Naive thymus-derived CD8-positive, alpha-beta T cell (primary cell): ENCODE data around the gene FAM20C. TPM values are rescaled to one million over a fixed set of nuclear protein-coding genes. Genes with fewer than 3 reads are reported as not detected.
A peak's percentile ranks its signal among the peaks of the same experiment; 100 is the strongest.

ENCODE experiments used
- ATAC-seq, 2 donors: fragments of 150-1000 bp; cut with Tn5 transposase in 1 of 2; sonication (Bioruptor Pico), chemical (Tn5 transposase) in 1 of 2; 1 replicate in 1 of 2; 2 replicates in 1 of 2; pipeline ENCODE4 v1.10.0; 2021; ENCODE audit warnings: mild to moderate bottlenecking in 2 of 2, moderate library complexity in 2 of 2
- POLR2A ChIA-PET: fragments of 350-600 bp; sonication (Branson Sonifier 250); formaldehyde crosslinking; loops from one replicate; lab custom pipeline; 2021; ENCODE audit warnings: antibody characterized with exemption; lab: Charles Lee
- DNase-seq, 10 donors: peaks; one replicate each; pipeline versions ENCODE4 v3.0.0 to v3.0.0-alpha.2; 2020 to 2022
- H3K27ac Mint-ChIP-seq, 10 donors: one replicate each; pipeline ENCODE4 v1.8.0; 2020 to 2022; ENCODE audit warnings: mild to moderate bottlenecking in 10 of 10, mixed read lengths in 10 of 10, moderate library complexity in 4 of 10, inconsistent platforms in 1 of 10
- H3K27me3 Mint-ChIP-seq, 5 donors: one replicate each; pipeline ENCODE4 v1.8.0; 2021 to 2022; ENCODE audit warnings: mixed read lengths in 5 of 5
- H3K36me3 Mint-ChIP-seq, 3 donors: one replicate each; pipeline ENCODE4 v1.8.0; 2020 to 2022; ENCODE audit warnings: mixed read lengths in 3 of 3, mild to moderate bottlenecking in 2 of 3, inconsistent platforms in 1 of 3
- H3K4me1 Mint-ChIP-seq, 4 donors: one replicate each; pipeline ENCODE4 v1.8.0; 2021 to 2022; ENCODE audit warnings: mixed read lengths in 4 of 4
- H3K4me3 Mint-ChIP-seq, 10 donors: one replicate each; pipeline ENCODE4 v1.8.0; 2020 to 2022; ENCODE audit warnings: mild to moderate bottlenecking in 10 of 10, mixed read lengths in 10 of 10, moderate library complexity in 6 of 10, inconsistent platforms in 1 of 10
- H3K9me3 Mint-ChIP-seq, 9 donors: one replicate each; pipeline ENCODE4 v1.8.0; 2020 to 2022; ENCODE audit warnings: mixed read lengths in 9 of 9, mild to moderate bottlenecking in 3 of 9, inconsistent platforms in 1 of 9, moderate library complexity in 1 of 9
- polyA plus RNA-seq, 3 donors: library from polyadenylated mRNA; unstranded; fragments of 300-500 nt; fragmentation: Illumina TruSeq; gene quantifications; one replicate each; pipeline ENCODE4 v1.2.3, GENCODE V29; 2021
- total RNA-seq, 8 experiments: library from RNA in 2 of 8; stranded (reverse) in 2 of 8; gene quantifications; one replicate each; pipeline ENCODE4 v1.2.3 and lab custom pipeline; 2021 to 2026

Gene FAM20C
- total and polyA plus RNA-seq, 5 experiments from 2014 or later, result 0.60 to 0.66 TPM; not detected in 3

GRCh38 chr7:170551-171363 is 21.6 kb upstream of the FAM20C start:
- H3K9me3 Mint-ChIP-seq, result no peaks in the 10 kb centered on the region
- no peak overlapping the region for H3K4me3 Mint-ChIP-seq
- DNase-seq (no peak), ATAC-seq (no peak)
- peaks cover 0 to 2% (median 0%) of the 10 kb centered on the region in 4 donors for H3K4me1 Mint-ChIP-seq
- H3K36me3 Mint-ChIP-seq, result no peaks in the 10 kb centered on the region
- no peak overlapping the region for H3K27ac Mint-ChIP-seq
- peaks cover 2 to 34% (median 13%) of the 10 kb centered on the region in 5 donors for H3K27me3 Mint-ChIP-seq
- POLR2A ChIA-PET, result no interaction called here

- H3K27ac Mint-ChIP-seq, result no peak overlapping the region
- DNase-seq (no peak), ATAC-seq (no peak)
- no peak overlapping the region for H3K4me3 Mint-ChIP-seq
- POLR2A ChIA-PET, result no interaction called here
- no peaks in the 10 kb centered on the region for H3K36me3 Mint-ChIP-seq
- peaks cover 0 to 2% (median 0%) of the 10 kb centered on the region in 4 donors for H3K4me1 Mint-ChIP-seq
- H3K27me3 Mint-ChIP-seq, result peaks cover 0 to 34% (median 13%) of the 10 kb centered on the region in 5 donors
- no peaks in the 10 kb centered on the region for H3K9me3 Mint-ChIP-seq
Measured at GRCh38 chr7:171364-171904, 20.9 kb upstream of the FAM20C start.

DNA sequence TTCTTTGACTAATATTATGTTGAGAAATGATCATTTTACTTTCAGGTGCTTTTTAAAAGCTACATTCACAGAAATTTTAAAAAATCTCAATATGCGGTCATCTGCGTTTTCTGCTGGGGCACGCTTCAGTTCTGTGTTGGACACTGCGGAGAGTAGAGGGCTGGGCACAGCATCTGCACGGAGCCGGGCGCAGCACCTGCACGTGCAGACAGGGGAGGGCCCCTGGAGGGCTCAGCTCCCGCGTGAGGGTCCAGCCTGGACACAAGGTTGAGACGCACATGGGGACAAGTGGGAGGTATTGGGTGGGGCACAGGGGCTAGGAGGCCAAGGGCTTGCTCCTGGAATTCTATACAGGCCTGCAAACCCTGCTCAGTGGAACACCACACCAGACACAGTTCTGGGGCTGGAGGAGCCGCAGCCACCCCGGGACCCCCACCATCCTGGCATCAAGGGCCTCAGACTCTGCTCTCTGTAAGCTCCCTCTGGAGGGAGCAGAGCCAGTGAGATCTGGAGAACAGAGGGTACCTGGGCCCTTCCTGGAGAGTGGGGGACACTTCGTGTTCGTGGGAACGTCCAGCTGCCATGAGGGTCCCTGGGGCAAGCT is 20.4 kb upstream of the FAM20C start:
- H3K36me3 Mint-ChIP-seq, result no peaks in the 10 kb centered on the region
- H3K27me3 Mint-ChIP-seq, result peaks cover 0 to 34% (median 13%) of the 10 kb centered on the region in 5 donors
- POLR2A ChIA-PET, result interaction anchor here (0.5 kb wide), 1 partner anchor 21 kb away, joined by 4 read pairs; no protein-coding TSS in a partner anchor
- peaks cover 0 to 2% (median 0%) of the 10 kb centered on the region in 4 donors for H3K4me1 Mint-ChIP-seq
- no peak overlapping the region for H3K27ac Mint-ChIP-seq
- ATAC-seq, result no peak
- no peak overlapping the region for H3K4me3 Mint-ChIP-seq
- no peaks in the 10 kb centered on the region for H3K9me3 Mint-ChIP-seq
- no peak for DNase-seq

GRCh38 chr7:173209-173918 is 19.0 kb upstream of the FAM20C start:
- H3K9me3 Mint-ChIP-seq, result no peaks in the 10 kb centered on the region
- no peak overlapping the region for H3K27ac Mint-ChIP-seq
- no peak for DNase-seq
- no peak for ATAC-seq
- peaks cover 0 to 22% (median 9%) of the 10 kb centered on the region in 5 donors for H3K27me3 Mint-ChIP-seq
- H3K4me1 Mint-ChIP-seq, result no peaks in the 10 kb centered on the region
- H3K36me3 Mint-ChIP-seq, result no peaks in the 10 kb centered on the region
- POLR2A ChIA-PET, result no interaction called here
- no peak overlapping the region for H3K4me3 Mint-ChIP-seq

DNA sequence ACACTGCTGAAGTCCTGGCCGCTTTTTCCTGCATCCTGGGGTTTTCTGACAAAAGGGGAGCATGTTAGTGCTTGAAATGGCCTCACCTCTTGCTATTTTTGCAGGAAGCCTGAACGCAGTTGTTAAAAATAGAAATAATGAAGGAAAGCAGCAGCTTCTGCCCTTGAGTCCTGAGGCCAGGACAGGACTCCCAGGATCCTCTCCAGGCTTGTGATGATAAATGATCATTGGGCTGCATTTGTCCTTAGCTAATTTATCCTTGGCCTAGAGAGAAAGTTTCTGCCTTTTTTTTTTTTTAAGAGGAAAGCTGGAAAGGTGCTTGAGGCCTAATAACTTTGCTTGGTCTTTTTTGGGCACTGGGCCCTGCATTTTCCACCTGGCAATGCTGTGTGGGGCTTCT is 17.7 kb upstream of the FAM20C start:
- Mint-ChIP-seq H3K27ac (no peak overlapping the region), H3K9me3 (no peaks in the 10 kb centered on the region), H3K36me3 (no peaks in the 10 kb centered on the region), H3K27me3 (peaks cover 0 to 11% (median 5%) of the 10 kb centered on the region in 5 donors), H3K4me1 (no peaks in the 10 kb centered on the region), H3K4me3 (no peak overlapping the region)
- no peak for DNase-seq
- no peak for ATAC-seq
- POLR2A ChIA-PET, result no interaction called here

DNA sequence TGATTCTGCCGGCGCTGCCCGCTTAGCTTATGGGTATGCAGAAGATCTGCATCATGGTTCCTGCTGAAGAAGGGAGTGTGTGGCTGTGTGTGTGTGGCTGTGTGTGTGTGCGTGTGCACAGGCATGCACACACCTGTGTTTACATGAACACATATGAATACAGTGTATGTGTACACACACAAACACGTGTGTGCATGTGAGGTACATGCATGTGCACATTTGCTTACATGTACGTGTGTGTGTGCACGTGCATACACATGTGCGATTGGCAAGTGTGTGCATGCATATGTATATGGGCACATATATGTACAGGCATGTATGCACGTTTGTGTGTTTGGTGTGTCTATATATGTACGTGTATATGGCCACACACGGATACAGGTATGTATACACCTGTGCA is 16.4 kb upstream of the FAM20C start:
- POLR2A ChIA-PET, result no interaction called here
- Mint-ChIP-seq H3K9me3 (no peaks in the 10 kb centered on the region), H3K4me1 (no peaks in the 10 kb centered on the region), H3K4me3 (no peak overlapping the region), H3K36me3 (no peaks in the 10 kb centered on the region), H3K27ac (peak overlapping the region in 1 of 10 donors; percentile 76), H3K27me3 (peaks cover 0 to 5% (median 0%) of the 10 kb centered on the region in 5 donors)
- DNase-seq (no peak), ATAC-seq (no peak)

DNA sequence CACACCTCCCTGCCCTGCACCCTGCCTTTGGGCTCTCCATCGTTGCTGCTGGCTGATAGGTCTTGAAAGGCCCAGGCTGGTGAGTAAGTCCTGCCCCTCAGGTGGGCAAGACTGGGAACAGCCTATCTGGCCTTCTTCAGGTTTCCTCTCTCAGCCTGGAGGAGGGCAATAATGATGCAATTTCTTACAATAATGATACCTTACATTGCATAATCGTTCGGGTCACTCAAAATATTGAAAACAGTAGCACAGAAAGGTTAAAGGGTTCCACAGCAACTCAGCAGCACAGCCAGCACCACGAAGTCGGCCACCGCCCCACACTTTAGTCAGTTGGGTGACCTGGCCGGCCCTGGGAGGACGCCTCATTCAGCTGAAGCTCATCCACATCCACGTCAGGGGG is 16.0 kb upstream of the FAM20C start:
- H3K27me3 Mint-ChIP-seq, result peaks cover 0 to 5% (median 0%) of the 10 kb centered on the region in 5 donors

GRCh38 chr7:176786-177459 is 15.4 kb upstream of the FAM20C start:
- POLR2A ChIA-PET, result no interaction called here
- Mint-ChIP-seq H3K36me3 (no peaks in the 10 kb centered on the region), H3K27me3 (peaks cover 0 to under 1% (median 0%) of the 10 kb centered on the region in 5 donors), H3K9me3 (no peaks in the 10 kb centered on the region), H3K27ac (no peak overlapping the region), H3K4me1 (no peaks in the 10 kb centered on the region), H3K4me3 (no peak overlapping the region)
- ATAC-seq (no peak), DNase-seq (no peak)

More for the DNA sequence above, 16.0 kb upstream of the FAM20C start:
- H3K9me3 Mint-ChIP-seq, result no peaks in the 10 kb centered on the region
- DNase-seq (no peak), ATAC-seq (no peak)
- H3K36me3 Mint-ChIP-seq, result no peaks in the 10 kb centered on the region
- no peak overlapping the region for H3K4me3 Mint-ChIP-seq
- no peak overlapping the region for H3K27ac Mint-ChIP-seq
- POLR2A ChIA-PET, result no interaction called here
- no peaks in the 10 kb centered on the region for H3K4me1 Mint-ChIP-seq

GRCh38 chr7:178444-178843 is 13.9 kb upstream of the FAM20C start:
- Mint-ChIP-seq H3K4me3 (no peak overlapping the region), H3K36me3 (no peaks in the 10 kb centered on the region), H3K27me3 (no peaks in the 10 kb centered on the region), H3K4me1 (no peaks in the 10 kb centered on the region), H3K27ac (no peak overlapping the region), H3K9me3 (no peaks in the 10 kb centered on the region)
- POLR2A ChIA-PET, result no interaction called here
- ATAC-seq (no peak), DNase-seq (no peak)

DNA sequence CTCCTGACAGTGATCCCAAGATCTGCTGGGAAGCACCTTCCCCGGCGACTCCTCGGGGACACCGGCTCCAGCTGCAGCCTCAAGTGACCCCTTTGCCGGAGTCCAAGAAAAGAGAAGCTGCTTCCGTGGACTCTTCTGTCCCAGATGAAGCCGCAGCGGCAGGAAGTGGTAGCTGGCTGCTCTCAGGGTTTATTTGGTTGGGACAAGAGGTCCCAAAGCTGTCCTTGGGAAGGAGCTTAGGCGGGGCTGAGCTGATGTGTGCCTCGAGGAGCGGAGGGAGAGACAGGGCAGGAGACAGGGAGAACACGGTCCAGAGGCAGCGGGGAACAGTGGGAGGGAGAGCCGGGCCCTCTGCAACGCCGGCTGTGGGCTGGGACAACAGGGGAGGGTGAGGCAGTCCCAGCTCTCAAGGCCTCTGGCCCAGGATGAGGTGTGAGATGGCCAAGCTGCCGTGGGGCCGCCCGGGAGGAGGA is 13.1 kb upstream of the FAM20C start:
- no peaks in the 10 kb centered on the region for H3K4me1 Mint-ChIP-seq
- H3K27ac Mint-ChIP-seq, result no peak overlapping the region
- H3K36me3 Mint-ChIP-seq, result no peaks in the 10 kb centered on the region
- ATAC-seq, result no peak
- H3K27me3 Mint-ChIP-seq, result no peaks in the 10 kb centered on the region
- H3K9me3 Mint-ChIP-seq, result no peaks in the 10 kb centered on the region
- POLR2A ChIA-PET, result no interaction called here
- H3K4me3 Mint-ChIP-seq, result no peak overlapping the region
- DNase-seq, result no peak

DNA sequence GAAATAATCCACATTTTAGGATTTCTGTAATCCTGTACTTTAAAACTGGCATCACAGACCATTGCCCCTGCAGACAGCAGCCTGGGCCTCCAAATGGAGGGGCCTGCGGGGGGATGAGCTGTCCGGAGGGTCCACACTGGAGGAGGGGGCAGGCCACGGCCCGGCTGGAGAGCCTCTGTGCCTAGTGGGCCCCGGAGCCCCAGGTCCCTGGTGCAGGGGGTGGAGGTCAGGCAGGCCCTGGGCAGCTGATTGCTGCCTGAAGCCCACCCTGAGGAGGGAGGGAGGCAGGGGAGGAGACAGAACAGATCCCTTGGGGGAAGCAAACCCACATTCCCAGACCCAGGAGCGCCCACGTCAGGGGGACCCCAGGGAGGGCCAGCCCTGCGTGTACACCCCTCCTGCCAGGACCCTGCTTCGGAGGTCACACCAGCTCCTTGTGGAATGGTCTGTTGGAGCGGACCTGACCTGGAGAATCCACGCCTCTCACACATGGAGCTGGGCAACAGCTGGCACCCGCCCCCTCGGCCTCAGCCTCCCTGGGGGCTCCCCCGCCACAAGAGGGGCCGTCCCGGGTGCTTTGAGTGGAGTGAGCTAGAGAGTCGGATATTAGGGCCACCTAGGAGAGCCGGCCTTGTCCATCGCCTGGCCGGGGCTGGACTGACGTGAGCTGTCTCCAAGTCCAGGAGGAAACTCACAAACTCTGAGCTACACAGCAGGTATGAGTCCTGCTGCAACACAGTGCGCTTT is 12.2 kb upstream of the FAM20C start:
- DNase-seq (no peak), ATAC-seq (no peak)
- Mint-ChIP-seq H3K4me3 (no peak overlapping the region), H3K9me3 (no peaks in the 10 kb centered on the region), H3K27me3 (no peaks in the 10 kb centered on the region), H3K36me3 (no peaks in the 10 kb centered on the region), H3K27ac (no peak overlapping the region), H3K4me1 (no peaks in the 10 kb centered on the region)
- POLR2A ChIA-PET, result no interaction called here

DNA sequence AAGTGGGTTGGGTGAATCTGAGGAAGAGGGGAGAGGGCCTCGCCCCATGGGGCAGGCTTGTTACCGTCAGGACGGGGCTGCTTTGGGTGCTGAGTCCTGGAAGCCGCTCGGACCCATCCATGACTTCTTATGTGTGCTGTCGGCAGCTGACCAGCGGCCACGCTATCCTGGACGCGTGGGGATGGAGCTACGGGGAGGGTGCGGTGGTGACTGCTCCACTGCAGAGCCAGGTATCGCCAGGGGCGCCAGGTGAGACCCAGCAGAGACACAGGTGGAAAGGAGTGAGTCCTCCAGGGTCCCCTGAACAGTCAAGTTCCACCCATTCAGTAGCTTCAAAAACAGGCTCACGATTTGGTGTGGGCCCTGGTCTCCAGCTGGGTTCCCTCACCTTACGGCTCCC is 10.6 kb upstream of the FAM20C start:
- ATAC-seq (no peak), DNase-seq (no peak)
- Mint-ChIP-seq H3K36me3 (no peaks in the 10 kb centered on the region), H3K4me1 (no peaks in the 10 kb centered on the region), H3K27me3 (no peaks in the 10 kb centered on the region), H3K27ac (no peak overlapping the region), H3K4me3 (no peak overlapping the region), H3K9me3 (no peaks in the 10 kb centered on the region)
- POLR2A ChIA-PET, result no interaction called here
